Ascending aorta (tissue), 2 donors: ENCODE results near the gene TJP3. TPM values are rescaled to one million over a fixed set of nuclear protein-coding genes. Genes with fewer than 3 reads are reported as not detected.

ENCODE experiments used
- DNase-seq, 2 donors: peaks; one replicate each; pipeline ENCODE4 v3.0.0-alpha.2; 2019; ENCODE audit warnings: low spot score in 2 of 2
- H3K27ac ChIP-seq, 2 donors: fragments of 200-600 bp; sonication (generic); one replicate each; pipeline ENCODE4 v1.5.1; 2016 to 2017; ENCODE audit warnings: mild to moderate bottlenecking in 1 of 2
- H3K27me3 ChIP-seq: fragments of 200-600 bp; sonication (generic); one replicate; pipeline ENCODE4 v1.5.1; 2017
- H3K36me3 ChIP-seq, 2 donors: fragments of 200-600 bp; sonication (generic); one replicate each; pipeline ENCODE4 v1.5.1; 2016
- H3K4me1 ChIP-seq, 2 donors: fragments of 200-600 bp; sonication (generic); one replicate each; pipeline ENCODE4 v1.5.1; 2016 to 2017; ENCODE audit warnings: mild to moderate bottlenecking in 1 of 2
- H3K4me3 ChIP-seq, 2 donors: fragments of 200-600 bp; sonication (generic); one replicate each; pipeline ENCODE4 v1.5.1; 2016 to 2017; ENCODE audit warnings: mild to moderate bottlenecking in 1 of 2
- H3K9me3 ChIP-seq, 2 donors: fragments of 200-600 bp; sonication (generic); one replicate each; pipeline ENCODE4 v1.5.1; 2016
- intact Hi-C: fragments of 100-400 bp; cut with DNase I; formaldehyde crosslinking; loops from one replicate; pipeline ENCODE4 v1.15.1; 2023
- total RNA-seq: library from RNA; depleted of rRNA; stranded (reverse); fragments of >200 nt; gene quantifications from one replicate; pipeline ENCODE4 v1.1.0, GENCODE V29; 2016
- TF ChIP-seq, protein P1 (sequence below), 3 experiments: fragments of 200-600 bp in 2 of 3; fragments of 450-650 bp in 1 of 3; sonication (generic) in 2 of 3; IDR thresholded peaks; one replicate each; pipeline ENCODE4 v1.5.1; 2016 to 2019; ENCODE audit warnings: antibody characterized with exemption in 3 of 3, mild to moderate bottlenecking in 1 of 3, moderate library complexity in 1 of 3

TJP3 gene
- total RNA-seq, 1 donor from 2014 or later, result 12.6 TPM

- Histone ChIP-seq H3K36me3 (no peaks in the 10 kb centered on the region), H3K27ac (no peak overlapping the region), H3K9me3 (no peaks in the 10 kb centered on the region), H3K4me3 (no peak overlapping the region), H3K4me1 (no peaks in the 10 kb centered on the region), H3K27me3 (no peaks in the 10 kb centered on the region)
- no peak for DNase-seq
- TF ChIP-seq, protein P1, sequence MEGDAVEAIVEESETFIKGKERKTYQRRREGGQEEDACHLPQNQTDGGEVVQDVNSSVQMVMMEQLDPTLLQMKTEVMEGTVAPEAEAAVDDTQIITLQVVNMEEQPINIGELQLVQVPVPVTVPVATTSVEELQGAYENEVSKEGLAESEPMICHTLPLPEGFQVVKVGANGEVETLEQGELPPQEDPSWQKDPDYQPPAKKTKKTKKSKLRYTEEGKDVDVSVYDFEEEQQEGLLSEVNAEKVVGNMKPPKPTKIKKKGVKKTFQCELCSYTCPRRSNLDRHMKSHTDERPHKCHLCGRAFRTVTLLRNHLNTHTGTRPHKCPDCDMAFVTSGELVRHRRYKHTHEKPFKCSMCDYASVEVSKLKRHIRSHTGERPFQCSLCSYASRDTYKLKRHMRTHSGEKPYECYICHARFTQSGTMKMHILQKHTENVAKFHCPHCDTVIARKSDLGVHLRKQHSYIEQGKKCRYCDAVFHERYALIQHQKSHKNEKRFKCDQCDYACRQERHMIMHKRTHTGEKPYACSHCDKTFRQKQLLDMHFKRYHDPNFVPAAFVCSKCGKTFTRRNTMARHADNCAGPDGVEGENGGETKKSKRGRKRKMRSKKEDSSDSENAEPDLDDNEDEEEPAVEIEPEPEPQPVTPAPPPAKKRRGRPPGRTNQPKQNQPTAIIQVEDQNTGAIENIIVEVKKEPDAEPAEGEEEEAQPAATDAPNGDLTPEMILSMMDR (IDR thresholded peaks at IDR 0.05), result no peak
- intact Hi-C loops, result no loop called here
Measured at GRCh38 chr19:3774621-3775373, 66.6 kb downstream of the TJP3 start.

DNA sequence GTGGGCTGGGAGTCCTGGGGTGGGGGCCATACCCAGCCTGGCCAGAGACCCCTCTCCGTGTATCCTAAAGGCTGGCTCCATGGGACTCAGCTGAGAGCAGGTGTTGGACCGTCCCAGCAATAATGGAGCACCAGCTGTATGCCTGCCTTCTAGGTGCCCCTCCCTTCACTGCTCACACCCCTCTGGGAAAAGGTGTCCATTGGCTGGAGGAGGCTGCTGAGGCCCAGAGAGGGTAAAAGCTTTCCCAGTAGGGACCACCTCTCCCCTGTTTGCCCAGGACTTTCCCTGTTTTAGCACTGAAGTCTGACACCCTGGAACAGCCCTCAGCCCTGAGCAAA, 67.2 kb downstream of the TJP3 start:
- no peaks in the 10 kb centered on the region for H3K4me1 ChIP-seq
- H3K27ac ChIP-seq, result no peak overlapping the region
- no peak for DNase-seq
- H3K9me3 ChIP-seq, result no peaks in the 10 kb centered on the region
- TF ChIP-seq, protein P1 (IDR thresholded peaks at IDR 0.05), result no peak
- no peak overlapping the region for H3K4me3 ChIP-seq
- intact Hi-C loops, result no loop called here
- no peaks in the 10 kb centered on the region for H3K36me3 ChIP-seq
- H3K27me3 ChIP-seq, result no peaks in the 10 kb centered on the region

DNA sequence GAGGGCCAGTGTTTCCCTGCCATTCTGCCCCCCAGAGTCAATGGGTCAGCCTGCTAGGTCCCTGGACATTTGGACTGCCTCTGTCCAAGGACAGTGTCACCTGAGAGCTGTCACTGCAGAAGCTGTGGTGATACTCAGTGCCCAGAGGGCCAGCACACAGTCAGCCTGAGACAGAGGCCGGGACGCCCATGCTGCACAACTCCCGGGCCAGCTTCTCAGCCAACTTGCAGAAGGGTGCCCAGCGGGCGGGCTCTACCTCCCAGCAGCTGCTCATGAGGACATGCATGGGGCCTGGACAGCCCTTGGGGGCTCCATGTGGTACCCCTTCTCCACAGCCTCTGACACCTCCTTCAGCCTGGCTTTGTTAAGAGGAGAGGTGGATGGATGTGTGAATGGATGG, 67.6 kb downstream of the TJP3 start:
- no peak overlapping the region for H3K27ac ChIP-seq
- H3K36me3 ChIP-seq, result no peaks in the 10 kb centered on the region
- intact Hi-C loops, result no loop called here
- no peaks in the 10 kb centered on the region for H3K27me3 ChIP-seq
- H3K9me3 ChIP-seq, result peaks cover 1% of the 10 kb centered on the region in 2 donors
- DNase-seq, result no peak
- no peaks in the 10 kb centered on the region for H3K4me1 ChIP-seq
- TF ChIP-seq, protein P1 (IDR thresholded peaks at IDR 0.05), result no peak
- no peak overlapping the region for H3K4me3 ChIP-seq

DNA sequence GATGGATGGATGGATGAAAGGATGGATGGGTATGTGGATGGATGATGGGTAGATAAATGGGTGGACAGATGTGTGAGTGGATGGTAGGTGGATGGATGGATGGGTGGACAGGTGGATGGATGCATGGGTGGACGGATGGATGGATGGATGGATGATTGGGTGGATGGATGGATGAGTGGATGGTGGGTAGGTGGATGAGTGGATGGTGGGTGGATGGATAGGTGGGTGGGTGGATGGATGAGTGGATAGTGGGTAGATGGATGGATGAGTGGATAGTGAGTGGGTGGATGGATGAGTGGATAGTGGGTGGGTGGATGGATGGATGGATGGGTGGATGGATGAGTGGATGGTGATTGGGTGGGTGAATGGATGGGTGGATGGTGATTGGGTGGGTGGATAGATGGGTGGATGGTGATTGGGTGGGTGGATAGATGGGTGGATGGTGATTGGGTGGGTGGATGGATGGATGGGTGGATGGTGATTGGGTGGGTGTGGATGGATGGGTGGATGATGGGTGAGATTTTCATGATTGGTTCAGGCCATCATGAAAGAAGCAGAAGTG, 68.4 kb downstream of the TJP3 start:
- Histone ChIP-seq H3K36me3 (no peaks in the 10 kb centered on the region), H3K4me3 (no peak overlapping the region), H3K9me3 (peaks cover 8 to 9% of the 10 kb centered on the region in 2 donors), H3K27me3 (no peaks in the 10 kb centered on the region), H3K4me1 (no peaks in the 10 kb centered on the region), H3K27ac (no peak overlapping the region)
- DNase-seq, result no peak
- intact Hi-C loops, result no loop called here
- TF ChIP-seq, protein P1 (IDR thresholded peaks at IDR 0.05), result no peak

GRCh38 chr19:3778104-3778867, 70.1 kb downstream of the TJP3 start:
- Histone ChIP-seq H3K27me3 (no peaks in the 10 kb centered on the region), H3K27ac (no peak overlapping the region), H3K4me3 (no peak overlapping the region), H3K9me3 (peaks cover 17 to 22% of the 10 kb centered on the region in 2 donors), H3K36me3 (no peaks in the 10 kb centered on the region), H3K4me1 (no peaks in the 10 kb centered on the region)
- TF ChIP-seq, protein P1 (IDR thresholded peaks at IDR 0.05), result no peak
- intact Hi-C loops, result no loop called here
- DNase-seq, result no peak
